HCT116 (cell line): Measurements from ENCODE around the gene ALDH1A2. TPM values are rescaled to one million over a fixed set of nuclear protein-coding genes. Genes with fewer than 3 reads are reported as not detected.

Experiments used
- ATAC-seq: fragments of 200-7000 bp; cut with Tn5 transposase; 2 replicates; pipeline ENCODE4 v1.9.1; 2020; ENCODE audit warnings: mild to moderate bottlenecking, moderate library complexity
- BruUV-seq: library from RNA; stranded (reverse); fragments of 400-500 nt; replicated peaks from 2 replicates; lab custom pipeline; 2021; lab: Mats Ljungman, UMichigan
- CTCF ChIA-PET: fragments of 300-600 bp; sonication (Branson Sonifier 250); formaldehyde crosslinking; loops from one replicate; lab custom pipeline; 2021; ENCODE audit warnings: antibody characterized with exemption; lab: Charles Lee
- POLR2A ChIA-PET: fragments of 300-600, 350-600 bp; sonication (Branson Sonifier 250); formaldehyde crosslinking; loops from one replicate; lab custom pipeline; 2021; ENCODE audit warnings: antibody characterized with exemption; lab: Charles Lee
- RAD21 ChIA-PET, 2 experiments: fragments of 300-600 bp; sonication (Branson Sonifier 250); formaldehyde crosslinking; loops; one replicate each; lab custom pipeline; 2023; ENCODE audit warnings: low total read pairs in 2 of 2; ENCODE audit not compliant: uncharacterized antibody in 2 of 2, unreplicated experiment in 2 of 2, low non-redundant PET in 1 of 2; lab: Charles Lee
- DNase-seq: peaks from one replicate; pipeline ENCODE4 v3.0.0-alpha.2; 2010; ENCODE audit warnings: low read depth, low spot score
- H2AFZ ChIP-seq: fragments of 200-600 bp; shearing (Covaris generic), sonication (generic); 2 replicates; pipeline ENCODE4 v1.6.1; 2017; ENCODE audit warnings: low read depth, mixed run types, mixed read lengths, antibody characterized with exemption, low read length; ENCODE audit not compliant: poor library complexity, severe bottlenecking
- H3K27ac ChIP-seq: 2 replicates; pipeline ENCODE4 v1.5.1; 2012; ENCODE audit warnings: low read depth, low read length
- H3K27me3 ChIP-seq: fragments of 200-600 bp; sonication (generic); 2 replicates; pipeline ENCODE4 v1.6.1; 2016; ENCODE audit warnings: mixed run types, low read length, mixed read lengths; ENCODE audit not compliant: insufficient read depth
- H3K36me3 ChIP-seq, 2 experiments: fragments of 200-500 bp in 1 of 2; fragments of 200-600 bp in 1 of 2; sonication (Bioruptor generic) in 1 of 2; sonication (generic) in 1 of 2; 2 replicates each; pipeline versions ENCODE4 v1.5.1 to v1.6.1; 2014 to 2016; ENCODE audit warnings: low read length in 2 of 2, inconsistent platforms in 1 of 2, mixed read lengths in 1 of 2, mixed run types in 1 of 2; ENCODE audit not compliant: insufficient read depth in 2 of 2, control insufficient read depth in 1 of 2
- H3K4me1 ChIP-seq, 2 experiments: fragments of 200-600 bp in 1 of 2; sonication (generic) in 1 of 2; 2 replicates each; pipeline versions ENCODE4 v1.5.1 to v1.6.1; 2012 to 2017; ENCODE audit warnings: low read length in 2 of 2, inconsistent platforms in 1 of 2, mild to moderate bottlenecking in 1 of 2, mixed read lengths in 1 of 2, mixed run types in 1 of 2, moderate library complexity in 1 of 2; ENCODE audit not compliant: insufficient read depth in 2 of 2, control insufficient read depth in 1 of 2
- H3K4me2 ChIP-seq: fragments of 200-600 bp; sonication (generic); 2 replicates; pipeline ENCODE4 v1.6.1; 2017; ENCODE audit warnings: mixed run types, low read length, mixed read lengths
- H3K4me3 ChIP-seq, 2 experiments: fragments of 200-600 bp in 1 of 2; sonication (generic) in 1 of 2; replicated peaks in 1 of 2; 2 replicates each; pipeline ENCODE4 v1.5.1; 2011 to 2016; ENCODE audit warnings: low read length in 2 of 2, control low read depth in 1 of 2, low read depth in 1 of 2, mild to moderate bottlenecking in 1 of 2, mixed read lengths in 1 of 2, mixed run types in 1 of 2
- H3K79me2 ChIP-seq: fragments of 200-600 bp; sonication (generic); 2 replicates; pipeline ENCODE4 v1.6.1; 2017; ENCODE audit warnings: mild to moderate bottlenecking, mixed run types, low read length, moderate library complexity, mixed read lengths; ENCODE audit not compliant: insufficient read depth
- H3K9ac ChIP-seq: fragments of 200-600 bp; sonication (generic); 2 replicates; pipeline ENCODE4 v1.6.1; 2016; ENCODE audit warnings: low read length, mixed read lengths
- H3K9me2 ChIP-seq: fragments of 200-600 bp; sonication (generic), shearing (Covaris generic); 2 replicates; pipeline ENCODE4 v1.6.1; 2017; ENCODE audit warnings: mixed run types, mild to moderate bottlenecking, moderate library complexity; ENCODE audit not compliant: insufficient read depth
- H3K9me3 ChIP-seq, 2 experiments: fragments of 200-500 bp in 1 of 2; fragments of 200-600 bp in 1 of 2; sonication (Bioruptor generic) in 1 of 2; sonication (generic) in 1 of 2; 2 replicates each; pipeline ENCODE4 v1.6.1; 2014 to 2017; ENCODE audit warnings: low read length in 2 of 2, mixed read lengths in 2 of 2, inconsistent platforms in 1 of 2, low read depth in 1 of 2, mild to moderate bottlenecking in 1 of 2, mixed run types in 1 of 2, moderate library complexity in 1 of 2; ENCODE audit not compliant: control insufficient read depth in 1 of 2, insufficient read depth in 1 of 2
- H4K20me1 ChIP-seq: fragments of 200-600 bp; sonication (generic), shearing (Covaris generic); 2 replicates; pipeline ENCODE4 v1.6.1; 2017; ENCODE audit warnings: mixed run types, mild to moderate bottlenecking, moderate library complexity; ENCODE audit not compliant: insufficient read depth
- CEBPB ChIP-seq: IDR thresholded peaks from 2 replicates; pipeline ENCODE4 v1.6.1; 2012; ENCODE audit warnings: low read depth
- EGR1 ChIP-seq: IDR thresholded peaks from 2 replicates; pipeline ENCODE4 v1.6.1; 2012; ENCODE audit warnings: low read depth
- EZH2 ChIP-seq: fragments of 200-600 bp; sonication (generic); IDR thresholded peaks from 2 replicates; pipeline ENCODE4 v1.6.1; 2017; ENCODE audit warnings: antibody characterized with exemption, mixed run types
- FOSL1 ChIP-seq: IDR thresholded peaks from 2 replicates; pipeline ENCODE4 v1.6.1; 2012; ENCODE audit warnings: low read depth
- JUND ChIP-seq: IDR thresholded peaks from 2 replicates; pipeline ENCODE4 v1.6.1; 2012
- POLR2AphosphoS5 ChIP-seq: IDR thresholded peaks from 2 replicates; pipeline ENCODE4 v1.6.1; 2011; ENCODE audit warnings: mild to moderate bottlenecking, low read depth, low read length, moderate library complexity
- RAD21 ChIP-seq: IDR thresholded peaks from 2 replicates; pipeline ENCODE4 v1.6.1; 2012; ENCODE audit warnings: low read depth, mild to moderate bottlenecking
- SP1 ChIP-seq: IDR thresholded peaks from 2 replicates; pipeline ENCODE4 v1.6.1; 2012; ENCODE audit warnings: low read depth
- SRF ChIP-seq: IDR thresholded peaks from 2 replicates; pipeline ENCODE4 v1.6.1; 2012; ENCODE audit warnings: low read depth
- TCF7L2 ChIP-seq: IDR thresholded peaks from 2 replicates; pipeline ENCODE4 v1.7.0; 2011; ENCODE audit warnings: borderline replicate concordance, inconsistent platforms; ENCODE audit not compliant: insufficient read depth, insufficient read length; ENCODE audit errors: extremely low read depth
- YY1 ChIP-seq: IDR thresholded peaks from 2 replicates; pipeline ENCODE4 v1.6.1; 2011; ENCODE audit warnings: low read length, low read depth, moderate library complexity, mild to moderate bottlenecking; ENCODE audit not compliant: insufficient replicate concordance; ENCODE audit errors: extremely low read depth
- ZBTB33 ChIP-seq: IDR thresholded peaks from 2 replicates; pipeline ENCODE4 v1.6.1; 2011; ENCODE audit warnings: mild to moderate bottlenecking, low read length, moderate library complexity; ENCODE audit not compliant: insufficient replicate concordance; ENCODE audit errors: extremely low read depth
- ZFX ChIP-seq: fragments of 450-650 bp; IDR thresholded peaks from 2 replicates; pipeline ENCODE4 v1.6.1; 2017
- intact Hi-C: fragments of 100-400 bp; cut with micrococcal nuclease; formaldehyde crosslinking; loops from 2 replicates; pipeline ENCODE4 v1.10.0; 2022
- total RNA-seq: library from RNA; stranded (reverse); gene quantifications from one replicate; pipeline ENCODE4 v1.2.1, GENCODE V29; 2021; ENCODE audit not compliant: unreplicated experiment
- TF ChIP-seq, protein P1 (sequence below): IDR thresholded peaks from 2 replicates; pipeline ENCODE4 v1.6.1; 2012; ENCODE audit warnings: low read depth

The ALDH1A2 gene
- total RNA-seq, 1 experiment from 2014 or later, result 1.7 TPM

- POLR2A ChIA-PET, result no interaction called here
- Histone ChIP-seq H3K27ac (no peak overlapping the region), H2AFZ (no peak overlapping the region), H4K20me1 (no peaks in the 10 kb centered on the region), H3K9me3 (no peaks in the 10 kb centered on the region), H3K4me2 (no peak overlapping the region), H3K4me3 (no peak overlapping the region), H3K9me2 (no peaks in the 10 kb centered on the region), H3K4me1 (no peaks in the 10 kb centered on the region), H3K9ac (no peak overlapping the region), H3K79me2 (no peaks in the 10 kb centered on the region), H3K36me3 (no peaks in the 10 kb centered on the region), H3K27me3 (no peaks in the 10 kb centered on the region)
- no peak for DNase-seq
- CTCF ChIA-PET, result no interaction called here
- RAD21 ChIA-PET, result no interaction called here
- ATAC-seq, result no peak
- no TSS peak for BruUV-seq
- TF ChIP-seq SRF (no peak), POLR2AphosphoS5 (no peak), CEBPB (no peak), FOSL1 (no peak), JUND (no peak), SP1 (no peak), RAD21 (no peak), EGR1 (no peak), ZFX (no peak), ZBTB33 (no peak), YY1 (no peak), TCF7L2 (no peak), EZH2 (no peak)
- TF ChIP-seq, protein P1, sequence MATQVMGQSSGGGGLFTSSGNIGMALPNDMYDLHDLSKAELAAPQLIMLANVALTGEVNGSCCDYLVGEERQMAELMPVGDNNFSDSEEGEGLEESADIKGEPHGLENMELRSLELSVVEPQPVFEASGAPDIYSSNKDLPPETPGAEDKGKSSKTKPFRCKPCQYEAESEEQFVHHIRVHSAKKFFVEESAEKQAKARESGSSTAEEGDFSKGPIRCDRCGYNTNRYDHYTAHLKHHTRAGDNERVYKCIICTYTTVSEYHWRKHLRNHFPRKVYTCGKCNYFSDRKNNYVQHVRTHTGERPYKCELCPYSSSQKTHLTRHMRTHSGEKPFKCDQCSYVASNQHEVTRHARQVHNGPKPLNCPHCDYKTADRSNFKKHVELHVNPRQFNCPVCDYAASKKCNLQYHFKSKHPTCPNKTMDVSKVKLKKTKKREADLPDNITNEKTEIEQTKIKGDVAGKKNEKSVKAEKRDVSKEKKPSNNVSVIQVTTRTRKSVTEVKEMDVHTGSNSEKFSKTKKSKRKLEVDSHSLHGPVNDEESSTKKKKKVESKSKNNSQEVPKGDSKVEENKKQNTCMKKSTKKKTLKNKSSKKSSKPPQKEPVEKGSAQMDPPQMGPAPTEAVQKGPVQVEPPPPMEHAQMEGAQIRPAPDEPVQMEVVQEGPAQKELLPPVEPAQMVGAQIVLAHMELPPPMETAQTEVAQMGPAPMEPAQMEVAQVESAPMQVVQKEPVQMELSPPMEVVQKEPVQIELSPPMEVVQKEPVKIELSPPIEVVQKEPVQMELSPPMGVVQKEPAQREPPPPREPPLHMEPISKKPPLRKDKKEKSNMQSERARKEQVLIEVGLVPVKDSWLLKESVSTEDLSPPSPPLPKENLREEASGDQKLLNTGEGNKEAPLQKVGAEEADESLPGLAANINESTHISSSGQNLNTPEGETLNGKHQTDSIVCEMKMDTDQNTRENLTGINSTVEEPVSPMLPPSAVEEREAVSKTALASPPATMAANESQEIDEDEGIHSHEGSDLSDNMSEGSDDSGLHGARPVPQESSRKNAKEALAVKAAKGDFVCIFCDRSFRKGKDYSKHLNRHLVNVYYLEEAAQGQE, result no peak
- intact Hi-C loops, result no loop called here
Observed at GRCh38 chr15:57996561-57996960, 69.0 kb downstream of the ALDH1A2 start.
